ENCODE results near the gene SURF4.
"Not testable (repeated sequence)": the region's sequence is repeated elsewhere in the genome, so short reads cannot be mapped to it uniquely, and the experiment has no call there.

The SURF4 gene

GRCh38 chr9:133351526-133351907, 24.3 kb downstream of the SURF4 start:
- no peak for DNase-seq

GRCh38 chr9:133349965-133350616, 25.8 kb downstream of the SURF4 start:
- no peak for DNase-seq

GRCh38 chr9:133348718-133349573, 26.9 kb downstream of the SURF4 start:
- DNase-seq: no peak

- DNase-seq: peak; percentile 91
Observed at GRCh38 chr9:133347985-133348717, 27.7 kb downstream of the SURF4 start, which contains the start of the genes MED22 and RPL7A. MED22 (minus strand) TSS chr9:133348131; CDS start chr9:133346662, 1,469 bp downstream. RPL7A (plus strand) TSS chr9:133348218; CDS start chr9:133348244, 26 bp downstream.

GRCh38 chr9:133347515-133347984, 28.3 kb downstream of the SURF4 start:
- no peak for DNase-seq

GRCh38 chr9:133346021-133346785, 29.7 kb downstream of the SURF4 start:
- DNase-seq: no peak

- DNase-seq: no peak
Observed at GRCh38 chr9:133345596-133345995, 30.3 kb downstream of the SURF4 start.

GRCh38 chr9:133344979-133345378, 30.9 kb downstream of the SURF4 start:
- DNase-seq: no peak

GRCh38 chr9:133344071-133344470, 31.8 kb downstream of the SURF4 start:
- DNase-seq: no peak

GRCh38 chr9:133342570-133342969, 33.3 kb downstream of the SURF4 start:
- DNase-seq: no peak

- DNase-seq: no peak
Observed at GRCh38 chr9:133342069-133342406, 33.8 kb downstream of the SURF4 start.

GRCh38 chr9:133341369-133342068, 34.3 kb downstream of the SURF4 start:
- DNase-seq: no peak

GRCh38 chr9:133340916-133341315, 34.9 kb downstream of the SURF4 start:
- DNase-seq: no peak

- no peak for DNase-seq
Observed at GRCh38 chr9:133340256-133340655, 35.6 kb downstream of the SURF4 start.

- no peak for DNase-seq
Observed at GRCh38 chr9:133339641-133340040, 36.2 kb downstream of the SURF4 start.

GRCh38 chr9:133335924-133336811, 39.7 kb downstream of the SURF4 start, which contains the start of gene SURF6:
SURF6 (minus strand) TSS chr9:133336188; CDS start chr9:133336132, 56 bp downstream.
- DNase-seq: peak; percentile 96

- DNase-seq: not testable (repeated sequence)
Observed at GRCh38 chr9:133334888-133335287, 41.0 kb downstream of the SURF4 start.

GRCh38 chr9:133334161-133334560, 41.7 kb downstream of the SURF4 start:
- DNase-seq: no peak

GRCh38 chr9:133333566-133333965, 42.3 kb downstream of the SURF4 start:
- no peak for DNase-seq

GRCh38 chr9:133333011-133333410, 42.8 kb downstream of the SURF4 start:
- no peak for DNase-seq

GRCh38 chr9:133332381-133332730, 43.5 kb downstream of the SURF4 start:
- no peak for DNase-seq

All from stimulated activated CD4-positive, alpha-beta T cell treated with anti-CD3 and anti-CD28 coated beads, Interleukin-4, amount 100 ng/mL, for 1 hour (primary cell).